Measurements from ENCODE around the gene PGGHG.
A peak's percentile ranks its signal among the peaks of the same experiment; 100 is the strongest.
"Not testable (repeated sequence)": the region's sequence is repeated elsewhere in the genome, so short reads cannot be mapped to it uniquely, and the experiment has no call there.

Gene PGGHG

DNA sequence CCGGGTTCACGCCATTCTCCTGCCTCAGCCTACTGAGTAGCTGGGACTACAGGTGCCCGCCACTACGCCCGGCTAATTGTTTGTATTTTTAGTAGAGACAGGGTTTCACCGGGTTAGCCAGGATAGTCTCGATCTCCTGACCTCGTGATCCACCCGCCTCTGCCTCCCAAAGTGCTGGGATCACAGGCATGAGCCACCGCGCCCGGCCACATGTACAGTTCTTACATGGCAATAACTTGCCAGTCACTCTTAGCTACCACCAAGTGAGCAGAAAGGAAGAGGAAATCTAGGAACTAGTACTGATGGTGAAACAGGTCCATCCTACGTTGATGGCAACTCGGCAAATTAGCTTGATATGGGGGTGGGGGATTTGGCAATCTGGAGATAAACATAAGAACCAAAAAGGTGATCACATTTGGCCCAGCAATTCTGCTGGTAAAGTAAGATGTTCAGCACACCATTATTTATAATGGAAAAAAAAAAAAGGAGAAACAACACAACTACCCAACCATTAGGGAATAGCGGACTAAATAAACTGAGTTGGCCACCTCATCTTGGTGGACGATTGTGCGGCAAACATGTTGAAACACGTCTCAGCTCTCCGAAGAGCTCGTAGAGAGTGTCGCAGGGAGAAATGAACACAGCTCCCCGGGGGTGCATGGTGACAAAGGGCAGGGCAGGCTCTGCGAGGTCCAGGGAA lies 5.4 kb upstream of the PGGHG start:
- no peaks in the 10 kb centered on the region for H3K9me3 ChIP-seq (ENCODE audit: control insufficient read depth, low read length)
- no peak overlapping the region for H3K4me3 ChIP-seq (ENCODE audit: low read length)
- peaks cover 22% of the 10 kb centered on the region for H3K4me1 ChIP-seq (ENCODE audit: control insufficient read depth, insufficient read depth, low read length)
- no peaks in the 10 kb centered on the region for H3K36me3 ChIP-seq (ENCODE audit: control insufficient read depth, insufficient read depth, low read length)
- peaks cover 85% of the 10 kb centered on the region for H3K27me3 ChIP-seq (ENCODE audit: control insufficient read depth, insufficient read depth, low read length)
- no peak overlapping the region for H3K9ac ChIP-seq (ENCODE audit: low read length)

DNA sequence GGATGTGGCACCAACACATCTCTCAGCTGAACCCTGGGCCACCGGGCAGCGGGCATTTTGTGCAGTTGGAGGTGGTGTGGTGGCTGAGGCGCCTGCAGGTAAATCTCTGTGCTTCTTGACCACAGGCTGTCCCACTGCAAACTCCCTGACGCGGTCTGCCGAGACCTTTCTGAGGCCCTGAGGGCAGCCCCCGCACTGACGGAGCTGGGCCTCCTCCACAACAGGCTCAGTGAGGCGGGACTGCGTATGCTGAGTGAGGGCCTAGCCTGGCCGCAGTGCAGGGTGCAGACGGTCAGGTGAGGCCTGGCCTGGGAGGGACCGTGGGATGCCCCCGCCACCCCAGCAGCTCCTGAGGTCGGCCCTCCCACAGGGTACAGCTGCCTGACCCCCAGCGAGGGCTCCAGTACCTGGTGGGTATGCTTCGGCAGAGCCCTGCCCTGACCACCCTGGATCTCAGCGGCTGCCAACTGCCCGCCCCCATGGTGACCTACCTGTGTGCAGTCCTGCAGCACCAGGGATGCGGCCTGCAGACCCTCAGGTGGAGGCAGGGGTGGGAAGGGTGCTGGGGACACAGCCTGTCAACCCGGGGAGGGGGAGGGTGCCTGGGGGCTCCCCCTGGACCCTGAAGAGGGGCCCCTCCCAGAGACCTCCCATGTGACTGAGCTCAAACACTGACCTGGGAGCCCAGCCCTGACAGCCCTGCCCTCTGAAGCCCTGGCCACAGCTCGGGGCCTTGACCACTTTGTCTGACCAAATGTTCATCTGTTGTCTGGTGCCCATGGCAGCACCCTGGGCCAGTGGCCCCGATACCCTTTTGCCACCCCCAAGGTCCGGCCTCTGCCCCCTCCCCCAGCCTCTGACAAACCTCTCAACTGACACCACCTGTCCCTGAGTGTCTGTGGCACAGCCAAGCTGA lies 4.6 kb upstream of the PGGHG start:
- H3K4me1 ChIP-seq (ENCODE audit: control insufficient read depth, insufficient read depth, low read length), result peaks cover 23% of the 10 kb centered on the region
- no peaks in the 10 kb centered on the region for H3K36me3 ChIP-seq (ENCODE audit: control insufficient read depth, insufficient read depth, low read length)
- no peaks in the 10 kb centered on the region for H3K9me3 ChIP-seq (ENCODE audit: control insufficient read depth, low read length)
- H3K9ac ChIP-seq (ENCODE audit: low read length), result no peak overlapping the region
- no peak overlapping the region for H3K4me3 ChIP-seq (ENCODE audit: low read length)
- H3K27me3 ChIP-seq (ENCODE audit: control insufficient read depth, insufficient read depth, low read length), result peaks cover 78% of the 10 kb centered on the region

DNA sequence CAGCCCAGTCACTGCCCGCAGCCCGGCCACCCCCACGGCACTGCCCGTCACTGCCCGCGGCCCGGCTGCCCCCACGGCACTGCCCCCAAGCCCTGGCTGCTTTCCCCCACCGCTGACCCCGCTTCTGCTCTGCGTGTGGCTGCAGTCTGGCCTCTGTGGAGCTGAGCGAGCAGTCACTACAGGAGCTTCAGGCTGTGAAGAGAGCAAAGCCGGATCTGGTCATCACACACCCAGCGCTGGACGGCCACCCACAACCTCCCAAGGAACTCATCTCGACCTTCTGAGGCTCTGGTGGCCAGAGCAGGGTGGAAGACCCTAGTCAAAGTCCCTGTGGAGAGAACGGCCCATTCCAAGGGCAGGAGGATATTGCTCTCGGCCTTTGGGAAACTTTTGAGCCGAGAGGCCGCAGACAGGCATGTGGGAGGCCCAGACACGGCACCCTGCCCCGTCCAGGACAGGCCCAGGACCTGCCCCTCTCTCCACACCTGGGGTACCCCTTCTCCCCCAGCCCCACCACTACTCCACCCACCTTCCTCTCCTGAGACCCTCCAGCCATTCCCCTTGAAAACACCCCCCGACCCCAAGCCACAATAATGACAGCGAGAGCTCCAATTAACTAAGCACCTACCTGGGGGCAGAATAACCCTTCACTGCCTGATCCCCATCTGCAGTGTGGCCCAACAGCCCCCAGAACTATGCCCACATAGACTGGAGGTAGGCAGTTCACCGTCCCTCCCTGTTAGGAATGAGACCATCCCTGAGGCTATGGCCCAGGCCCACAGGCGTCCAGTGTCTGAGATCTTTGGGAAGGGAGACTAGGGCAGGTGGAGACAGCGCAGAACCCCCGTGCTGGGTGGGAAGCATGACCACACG lies 3.7 kb upstream of the PGGHG start:
- Histone ChIP-seq H3K4me1 (ENCODE audit: control insufficient read depth, insufficient read depth, low read length) (peaks cover 21% of the 10 kb centered on the region), H3K9ac (ENCODE audit: low read length) (no peak overlapping the region), H3K36me3 (ENCODE audit: control insufficient read depth, insufficient read depth, low read length) (no peaks in the 10 kb centered on the region), H3K9me3 (ENCODE audit: control insufficient read depth, low read length) (no peaks in the 10 kb centered on the region), H3K4me3 (ENCODE audit: low read length) (no peak overlapping the region), H3K27me3 (ENCODE audit: control insufficient read depth, insufficient read depth, low read length) (peaks cover 69% of the 10 kb centered on the region)

DNA sequence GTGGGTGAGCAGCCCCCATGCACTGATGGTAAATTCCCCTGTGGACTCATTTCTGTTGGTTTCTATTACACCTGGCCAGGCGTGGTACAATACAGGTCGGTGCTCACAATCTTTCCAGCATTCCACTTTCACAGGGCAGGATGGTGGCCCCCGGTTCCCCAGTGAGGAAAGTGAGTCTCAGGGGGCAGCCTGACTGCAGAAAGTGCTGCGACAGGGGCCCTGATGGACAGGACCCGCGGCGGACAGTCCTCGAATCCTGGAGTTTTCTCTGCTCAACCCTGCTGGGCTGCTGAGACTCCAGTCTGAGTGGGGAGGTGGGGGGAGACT lies 3.1 kb upstream of the PGGHG start:
- no peaks in the 10 kb centered on the region for H3K36me3 ChIP-seq (ENCODE audit: control insufficient read depth, insufficient read depth, low read length)
- H3K4me1 ChIP-seq (ENCODE audit: control insufficient read depth, insufficient read depth, low read length), result peaks cover 15% of the 10 kb centered on the region
- no peak overlapping the region for H3K9ac ChIP-seq (ENCODE audit: low read length)
- H3K4me3 ChIP-seq (ENCODE audit: low read length), result no peak overlapping the region
- H3K9me3 ChIP-seq (ENCODE audit: control insufficient read depth, low read length), result no peaks in the 10 kb centered on the region
- peaks cover 63% of the 10 kb centered on the region for H3K27me3 ChIP-seq (ENCODE audit: control insufficient read depth, insufficient read depth, low read length)

DNA sequence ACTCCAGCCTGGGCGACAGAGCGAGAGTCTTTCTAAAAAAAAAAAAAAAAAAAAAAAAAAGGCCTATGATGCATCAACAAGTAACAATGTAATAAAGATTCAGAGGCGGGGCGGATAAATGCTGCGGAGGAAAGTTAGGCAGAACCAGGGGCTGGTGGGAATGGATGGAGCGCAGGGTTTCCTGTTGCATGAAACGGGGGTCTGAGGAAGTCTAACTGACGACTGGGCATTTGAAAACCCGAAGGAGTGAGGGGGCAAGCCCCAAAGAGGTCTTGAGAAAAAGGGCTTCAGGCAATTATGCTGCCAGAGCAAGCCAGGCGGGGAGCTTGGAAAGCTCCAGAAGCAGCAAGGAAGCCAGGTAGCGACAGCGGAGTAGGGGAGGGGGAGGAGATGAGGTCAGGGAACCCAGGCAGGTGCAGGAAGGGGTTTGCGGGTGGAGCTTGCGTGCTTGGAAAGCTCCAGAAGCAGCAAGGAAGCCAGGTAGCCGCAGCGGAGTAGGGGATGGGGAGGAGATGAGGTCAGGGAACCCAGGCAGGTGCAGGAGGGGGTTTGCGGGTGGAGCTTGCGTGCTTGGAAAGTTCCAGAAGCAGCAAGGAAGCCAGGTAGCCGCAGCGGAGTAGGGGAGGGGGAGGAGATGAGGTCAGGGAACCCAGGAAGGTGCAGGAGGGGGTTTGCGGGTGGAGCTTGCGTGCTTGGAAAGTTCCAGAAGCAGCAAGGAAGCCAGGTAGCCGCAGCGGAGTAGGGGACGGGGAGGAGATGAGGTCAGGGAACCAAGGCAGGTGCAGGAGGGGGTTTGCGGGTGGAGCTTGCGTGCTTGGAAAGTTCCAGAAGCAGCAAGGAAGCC lies 1.7 kb upstream of the PGGHG start:
- H3K36me3 ChIP-seq (ENCODE audit: control insufficient read depth, insufficient read depth, low read length); H3K4me3 ChIP-seq (ENCODE audit: low read length); H3K9me3 ChIP-seq (ENCODE audit: control insufficient read depth, low read length); H3K9ac ChIP-seq (ENCODE audit: low read length): not testable (repeated sequence)
- Histone ChIP-seq H3K27me3 (ENCODE audit: control insufficient read depth, insufficient read depth, low read length) (peaks cover 49% of the 10 kb centered on the region), H3K4me1 (ENCODE audit: control insufficient read depth, insufficient read depth, low read length) (peaks cover 12% of the 10 kb centered on the region)

- H3K27me3 ChIP-seq (ENCODE audit: control insufficient read depth, insufficient read depth, low read length), result peaks cover 42% of the 10 kb centered on the region
- peak overlapping the region; percentile 25 for H3K4me3 ChIP-seq (ENCODE audit: low read length)
- no peaks in the 10 kb centered on the region for H3K36me3 ChIP-seq (ENCODE audit: control insufficient read depth, insufficient read depth, low read length)
- peak overlapping the region; percentile 43 for H3K9ac ChIP-seq (ENCODE audit: low read length)
- H3K9me3 ChIP-seq (ENCODE audit: control insufficient read depth, low read length), result no peaks in the 10 kb centered on the region
- peaks cover 12% of the 10 kb centered on the region for H3K4me1 ChIP-seq (ENCODE audit: control insufficient read depth, insufficient read depth, low read length)
Measured at GRCh38 chr11:287821-288477, 977 bp upstream of the PGGHG start.

GRCh38 chr11:289398-289711 lies 429 bp downstream of the PGGHG start:
- peak overlapping the region; percentile 28 for H3K9ac ChIP-seq (ENCODE audit: low read length)
- no peak overlapping the region for H3K4me3 ChIP-seq (ENCODE audit: low read length)
- H3K27me3 ChIP-seq (ENCODE audit: control insufficient read depth, insufficient read depth, low read length), result peaks cover 34% of the 10 kb centered on the region

DNA sequence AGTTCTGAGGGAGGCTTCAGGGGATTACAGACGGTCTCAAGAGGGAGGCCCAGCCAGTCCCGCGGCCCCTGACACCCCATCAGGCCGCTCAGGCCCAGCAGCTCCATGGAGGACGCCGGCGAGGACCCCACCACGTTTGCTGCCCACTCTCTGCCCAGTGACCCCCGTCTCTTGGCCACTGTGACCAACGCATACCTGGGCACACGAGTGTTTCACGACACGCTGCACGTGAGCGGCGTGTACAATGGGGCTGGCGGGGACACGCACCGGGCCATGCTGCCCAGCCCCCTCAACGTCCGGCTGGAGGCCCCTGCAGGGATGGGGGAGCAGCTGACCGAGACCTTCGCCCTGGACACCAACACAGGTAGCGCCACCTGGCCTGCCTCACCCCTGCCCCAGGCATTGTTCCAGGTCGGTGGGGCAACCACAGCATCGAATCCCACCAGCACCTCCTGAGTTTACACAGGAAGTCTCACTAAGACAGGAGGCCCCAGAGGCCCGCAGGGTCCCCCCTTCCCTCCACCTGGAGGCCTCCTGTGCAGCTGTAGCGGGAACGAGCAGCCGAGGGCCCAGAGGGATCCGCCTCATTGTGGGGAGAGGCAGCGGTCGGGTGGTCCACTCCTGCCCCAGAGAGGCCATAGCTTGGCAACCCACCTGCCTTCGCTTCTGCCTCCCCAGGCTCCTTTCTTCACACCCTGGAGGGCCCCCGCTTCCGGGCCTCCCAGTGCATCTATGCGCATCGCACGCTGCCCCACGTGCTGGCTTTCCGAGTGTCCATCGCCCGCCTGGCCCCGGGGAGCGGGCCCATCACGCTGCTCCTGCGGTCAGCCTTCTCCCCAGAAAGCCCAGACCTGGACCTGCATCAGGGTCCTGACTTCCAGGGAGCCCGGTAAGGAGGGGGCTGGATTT lies 1.0 kb downstream of the PGGHG start:
- Histone ChIP-seq H3K4me3 (ENCODE audit: low read length) (no peak overlapping the region), H3K36me3 (ENCODE audit: control insufficient read depth, insufficient read depth, low read length) (no peaks in the 10 kb centered on the region), H3K9ac (ENCODE audit: low read length) (peak overlapping the region; percentile 28), H3K9me3 (ENCODE audit: control insufficient read depth, low read length) (no peaks in the 10 kb centered on the region), H3K4me1 (ENCODE audit: control insufficient read depth, insufficient read depth, low read length) (peaks cover 12% of the 10 kb centered on the region), H3K27me3 (ENCODE audit: control insufficient read depth, insufficient read depth, low read length) (peaks cover 31% of the 10 kb centered on the region)

More at GRCh38 chr11:289398-289711, 429 bp downstream of the PGGHG start:
- H3K4me1 ChIP-seq (ENCODE audit: control insufficient read depth, insufficient read depth, low read length), result peaks cover 12% of the 10 kb centered on the region
- H3K9me3 ChIP-seq (ENCODE audit: control insufficient read depth, low read length), result no peaks in the 10 kb centered on the region
- H3K36me3 ChIP-seq (ENCODE audit: control insufficient read depth, insufficient read depth, low read length), result no peaks in the 10 kb centered on the region

- Histone ChIP-seq H3K4me1 (ENCODE audit: control insufficient read depth, insufficient read depth, low read length) (peaks cover 12% of the 10 kb centered on the region), H3K9me3 (ENCODE audit: control insufficient read depth, low read length) (no peaks in the 10 kb centered on the region), H3K9ac (ENCODE audit: low read length) (no peak overlapping the region), H3K27me3 (ENCODE audit: control insufficient read depth, insufficient read depth, low read length) (peaks cover 24% of the 10 kb centered on the region), H3K4me3 (ENCODE audit: low read length) (no peak overlapping the region), H3K36me3 (ENCODE audit: control insufficient read depth, insufficient read depth, low read length) (no peaks in the 10 kb centered on the region)
Measured at GRCh38 chr11:290621-291231, 1.8 kb downstream of the PGGHG start.

Measured in mucosa of stomach (tissue), 1 donor.